Measurements from ENCODE around the gene SLC17A4. TPM values are rescaled to one million over a fixed set of nuclear protein-coding genes. Genes with fewer than 3 reads are reported as not detected.

The SLC17A4 gene
- total RNA-seq, 1 donor from 2014 or later = not detected

- no peak for DNase-seq (ENCODE audit: low read depth, low spot score)
These were observed 60.7 kb downstream of the SLC17A4 start for GRCh38 chr6:25815194-25815593.

GRCh38 chr6:25816252-25816651, 61.7 kb downstream of the SLC17A4 start:
- DNase-seq (ENCODE audit: low read depth, low spot score) = no peak

DNA sequence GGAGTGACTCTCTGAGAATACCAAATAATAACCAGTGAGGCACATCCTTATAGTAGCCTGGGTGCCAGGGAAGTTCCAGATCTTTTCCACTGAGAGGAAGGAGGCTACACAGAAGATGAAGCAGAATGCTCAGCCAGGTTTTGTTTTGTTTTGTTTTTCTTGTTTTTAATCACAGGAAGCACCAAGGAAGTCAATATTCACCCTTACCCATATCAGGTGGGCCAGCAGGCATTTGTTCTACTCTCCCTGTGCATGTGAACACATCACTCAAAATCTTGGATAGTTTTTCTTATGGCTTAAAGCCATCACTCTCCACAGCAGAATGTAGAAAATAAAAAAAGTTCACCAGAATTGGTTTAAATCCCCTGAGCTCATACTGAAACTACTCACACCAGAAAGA, 66.8 kb downstream of the SLC17A4 start:
- no peak for DNase-seq (ENCODE audit: low read depth, low spot score)

DNA sequence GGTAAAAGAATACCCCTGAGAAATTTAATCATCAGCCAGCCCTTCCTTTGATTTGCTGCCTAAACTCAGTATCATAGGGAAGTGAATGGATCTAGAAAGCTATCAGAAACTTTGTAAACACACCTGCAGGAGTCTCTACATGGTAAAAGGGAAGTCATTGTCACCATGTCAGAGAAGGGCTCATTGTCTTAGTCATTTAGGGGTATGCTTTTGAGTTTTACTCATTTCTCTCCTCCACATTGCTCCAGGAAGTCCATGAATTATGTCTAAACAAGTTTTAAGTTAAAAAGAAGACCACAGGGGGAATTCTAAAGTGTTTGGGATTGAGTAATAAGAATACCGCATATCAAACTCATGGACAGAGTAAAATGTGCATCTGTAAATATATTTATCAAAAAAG, 74.8 kb downstream of the SLC17A4 start:
- no peak for DNase-seq (ENCODE audit: low read depth, low spot score)

DNA sequence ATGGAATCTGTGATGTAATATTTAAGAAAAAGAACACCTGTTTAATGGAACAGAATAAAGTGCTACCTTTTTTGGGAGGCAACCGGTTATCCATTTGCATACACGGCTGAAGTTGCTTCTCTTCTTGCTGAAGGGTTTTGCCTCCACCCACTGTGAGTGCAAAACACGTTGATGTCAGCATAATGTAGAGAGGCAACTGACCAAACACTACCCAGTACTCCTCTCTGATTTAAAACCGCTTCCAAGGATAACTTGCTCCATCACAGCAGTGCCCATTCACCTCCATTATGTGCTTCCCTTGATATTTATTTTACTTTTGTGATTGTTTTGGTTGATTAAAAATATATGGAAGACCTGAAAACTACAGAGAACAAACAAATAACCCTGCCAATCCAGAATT, 75.9 kb downstream of the SLC17A4 start:
- DNase-seq (ENCODE audit: low read depth, low spot score) = no peak

Other genes with a start within 250 kb of the SLC17A4 start
- not detected in 2 replicates for gene SCGN, start 102.5 kb upstream of the SLC17A4 start, total RNA-seq
- gene SLC17A1, start 77.3 kb downstream of the SLC17A4 start, total RNA-seq = not detected in 2 replicates
- not detected in 2 replicates for gene SLC17A3, start 119.5 kb downstream of the SLC17A4 start, total RNA-seq
- not detected in 2 replicates for gene SLC17A2, start 175.9 kb downstream of the SLC17A4 start, total RNA-seq
- 8.0 and 9.4 TPM in 2 replicates for gene TRIM38, start 208.1 kb downstream of the SLC17A4 start, total RNA-seq